Measurements from ENCODE around the gene SAC3D1.

Gene SAC3D1

DNA sequence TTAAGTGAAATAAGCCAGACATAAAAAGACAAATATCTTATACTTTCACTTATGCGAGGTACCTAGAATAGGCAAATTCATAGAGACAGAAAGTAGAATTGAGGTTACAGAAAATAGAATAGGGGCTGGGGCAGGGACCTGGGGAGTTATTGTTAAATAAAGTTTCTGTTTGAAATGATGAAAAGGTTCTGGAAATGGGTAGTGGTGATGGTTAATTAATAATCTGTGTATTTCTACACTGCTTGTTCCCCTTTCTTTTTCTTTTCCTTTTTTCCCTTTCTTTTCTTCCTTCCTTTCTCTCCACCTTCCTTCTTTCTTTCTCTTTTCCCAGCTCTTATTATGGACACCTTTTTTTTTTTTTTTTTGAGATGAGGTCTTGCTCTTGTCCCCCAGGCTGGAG lies 14.5 kb downstream of the SAC3D1 start:
- Histone ChIP-seq H3K9me3 (ENCODE audit: control insufficient read depth, low read length) (no peaks in the 10 kb centered on the region), H3K4me3 (ENCODE audit: low read length) (no peak overlapping the region), H3K9ac (ENCODE audit: low read length) (no peak overlapping the region), H3K36me3 (ENCODE audit: control insufficient read depth, insufficient read depth, low read length) (no peaks in the 10 kb centered on the region), H3K27me3 (ENCODE audit: control insufficient read depth, insufficient read depth, low read length) (peaks cover 3% of the 10 kb centered on the region), H3K4me1 (ENCODE audit: control insufficient read depth, insufficient read depth, low read length) (no peaks in the 10 kb centered on the region)

DNA sequence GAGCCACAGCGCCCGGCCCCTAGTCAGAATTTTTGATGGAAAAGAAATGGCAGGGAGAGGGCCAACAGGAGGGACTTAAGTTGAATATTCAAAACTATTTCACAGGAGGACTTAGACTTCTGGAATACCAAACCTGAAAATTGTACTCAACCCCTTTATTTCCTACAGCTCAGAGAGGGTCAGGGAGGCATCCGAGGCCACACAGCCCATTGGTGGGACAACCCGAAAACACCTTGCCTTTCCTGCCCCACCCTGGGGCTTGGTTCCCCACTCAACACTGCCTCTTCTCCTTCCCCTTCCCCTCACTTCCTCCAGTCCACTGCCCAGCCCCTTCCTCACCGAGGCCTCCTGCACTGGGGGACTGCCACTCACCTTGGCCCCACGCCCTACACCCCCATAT lies 16.0 kb downstream of the SAC3D1 start:
- Histone ChIP-seq H3K9ac (ENCODE audit: low read length) (no peak overlapping the region), H3K9me3 (ENCODE audit: control insufficient read depth, low read length) (no peaks in the 10 kb centered on the region), H3K36me3 (ENCODE audit: control insufficient read depth, insufficient read depth, low read length) (no peaks in the 10 kb centered on the region), H3K4me1 (ENCODE audit: control insufficient read depth, insufficient read depth, low read length) (no peaks in the 10 kb centered on the region), H3K4me3 (ENCODE audit: low read length) (no peak overlapping the region), H3K27me3 (ENCODE audit: control insufficient read depth, insufficient read depth, low read length) (peaks cover 3% of the 10 kb centered on the region)

DNA sequence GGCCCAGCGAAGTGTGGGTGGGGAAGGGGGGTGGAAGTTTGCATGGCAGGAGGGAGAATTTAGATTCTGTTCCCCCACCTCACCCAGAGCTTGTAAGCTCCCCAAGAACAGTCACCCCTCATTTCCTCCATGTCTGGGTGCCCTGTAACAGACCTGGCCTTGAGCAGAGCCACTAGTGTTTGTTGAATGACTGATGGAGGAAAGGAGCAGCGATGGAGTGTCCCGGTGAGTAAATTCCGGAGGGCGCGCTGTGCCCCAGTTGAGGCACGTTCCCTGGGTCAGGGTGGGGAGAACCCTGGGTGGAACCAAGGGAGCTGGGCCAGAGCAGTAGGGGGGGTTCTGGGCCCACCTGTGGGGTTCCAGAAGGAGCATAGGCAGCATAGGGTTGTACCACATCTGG lies 16.5 kb downstream of the SAC3D1 start:
- peaks cover 3% of the 10 kb centered on the region for H3K27me3 ChIP-seq (ENCODE audit: control insufficient read depth, insufficient read depth, low read length)
- H3K9me3 ChIP-seq (ENCODE audit: control insufficient read depth, low read length) = no peaks in the 10 kb centered on the region
- H3K36me3 ChIP-seq (ENCODE audit: control insufficient read depth, insufficient read depth, low read length) = no peaks in the 10 kb centered on the region
- H3K9ac ChIP-seq (ENCODE audit: low read length) = no peak overlapping the region
- H3K4me3 ChIP-seq (ENCODE audit: low read length) = no peak overlapping the region
- H3K4me1 ChIP-seq (ENCODE audit: control insufficient read depth, insufficient read depth, low read length) = no peaks in the 10 kb centered on the region

DNA sequence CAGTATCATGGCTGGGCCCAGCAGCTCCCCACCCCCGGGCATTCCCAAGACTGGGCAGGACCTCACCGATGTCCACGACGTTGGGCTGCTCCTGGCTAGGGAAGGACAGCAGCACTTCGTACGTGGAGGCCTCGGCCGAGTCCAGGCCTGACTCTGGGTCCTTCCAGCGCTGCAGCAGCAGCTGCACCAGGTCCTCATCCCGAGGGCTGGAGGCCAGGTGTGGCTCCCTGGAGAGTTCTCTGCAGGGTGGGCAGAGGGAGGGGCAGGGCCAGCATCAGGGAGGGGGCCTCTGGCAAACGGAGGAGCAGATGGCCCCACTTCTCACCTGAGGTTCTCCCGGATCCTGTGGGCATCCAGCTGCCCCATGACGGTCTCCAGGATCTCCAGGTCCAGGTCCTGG lies 17.0 kb downstream of the SAC3D1 start:
- Histone ChIP-seq H3K4me1 (ENCODE audit: control insufficient read depth, insufficient read depth, low read length) (no peaks in the 10 kb centered on the region), H3K36me3 (ENCODE audit: control insufficient read depth, insufficient read depth, low read length) (no peaks in the 10 kb centered on the region), H3K9ac (ENCODE audit: low read length) (no peak overlapping the region), H3K27me3 (ENCODE audit: control insufficient read depth, insufficient read depth, low read length) (peaks cover 3% of the 10 kb centered on the region), H3K9me3 (ENCODE audit: control insufficient read depth, low read length) (no peaks in the 10 kb centered on the region), H3K4me3 (ENCODE audit: low read length) (no peak overlapping the region)

DNA sequence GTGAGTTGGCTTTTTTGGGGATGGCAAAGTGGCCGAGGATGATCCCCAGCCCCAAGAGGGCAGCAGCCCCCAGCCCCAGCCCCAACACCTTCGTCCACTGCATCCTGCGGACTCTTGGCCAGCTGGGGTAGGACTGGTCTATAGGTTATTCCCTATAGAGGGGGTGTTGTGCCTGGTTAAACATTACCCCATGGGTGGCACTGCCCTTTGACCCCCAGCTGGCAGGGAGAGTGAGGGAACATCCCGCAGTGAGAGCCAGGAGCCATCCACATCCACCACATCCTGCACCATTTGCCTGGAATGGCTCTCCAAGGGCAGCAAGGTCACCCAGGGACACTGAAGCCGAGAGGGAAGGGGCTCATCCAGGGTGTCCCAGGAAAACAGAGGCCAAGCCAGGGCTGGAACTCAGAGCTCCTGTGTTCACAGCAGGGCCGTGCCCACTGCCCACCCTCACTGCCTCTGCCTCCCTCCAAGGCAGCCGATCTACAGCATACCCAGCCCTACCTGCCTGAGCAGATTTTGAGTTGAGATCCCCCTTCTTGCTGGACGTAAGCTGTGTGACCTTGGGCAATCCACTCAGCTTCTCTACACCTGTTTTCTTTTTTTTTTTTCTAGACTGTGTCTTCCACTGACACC lies 17.5 kb downstream of the SAC3D1 start, which contains the start of gene NAALADL1:
NAALADL1 (minus strand) TSS at position 135 of the 636 bp plus-strand sequence; CDS start at position 103, 32 bp downstream.
- no peaks in the 10 kb centered on the region for H3K36me3 ChIP-seq (ENCODE audit: control insufficient read depth, insufficient read depth, low read length)
- no peak within 1 kb of the TSS for H3K9ac ChIP-seq (ENCODE audit: low read length)
- H3K4me3 ChIP-seq (ENCODE audit: low read length) = no peak within 1 kb of the TSS
- H3K27me3 ChIP-seq (ENCODE audit: control insufficient read depth, insufficient read depth, low read length) = peaks cover 3% of the 10 kb centered on the region
- H3K4me1 ChIP-seq (ENCODE audit: control insufficient read depth, insufficient read depth, low read length) = no peaks in the 10 kb centered on the region
- no peaks in the 10 kb centered on the region for H3K9me3 ChIP-seq (ENCODE audit: control insufficient read depth, low read length)

DNA sequence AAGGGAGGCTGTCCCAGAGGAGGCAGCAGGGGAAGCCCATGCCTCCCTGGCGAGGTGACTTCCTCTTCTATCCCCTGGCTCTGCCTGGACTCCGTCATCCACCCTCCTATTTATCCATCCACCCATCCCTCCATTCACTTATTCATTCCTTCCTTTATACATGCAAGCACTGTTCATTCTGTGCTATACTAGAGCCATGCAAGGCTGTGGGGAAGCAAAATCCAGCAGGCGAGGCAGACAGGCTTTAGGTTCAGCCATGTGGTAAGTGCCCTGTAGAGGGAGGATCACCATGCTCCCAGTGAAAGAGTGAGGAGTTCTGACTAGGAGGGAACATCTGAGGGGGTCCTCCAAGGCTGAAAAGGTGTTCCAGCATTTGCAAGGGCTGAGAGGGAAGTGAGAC lies 18.5 kb downstream of the SAC3D1 start:
- Histone ChIP-seq H3K27me3 (ENCODE audit: control insufficient read depth, insufficient read depth, low read length) (peaks cover 3% of the 10 kb centered on the region), H3K4me3 (ENCODE audit: low read length) (no peak overlapping the region), H3K4me1 (ENCODE audit: control insufficient read depth, insufficient read depth, low read length) (no peaks in the 10 kb centered on the region), H3K36me3 (ENCODE audit: control insufficient read depth, insufficient read depth, low read length) (no peaks in the 10 kb centered on the region), H3K9ac (ENCODE audit: low read length) (no peak overlapping the region), H3K9me3 (ENCODE audit: control insufficient read depth, low read length) (no peaks in the 10 kb centered on the region)

DNA sequence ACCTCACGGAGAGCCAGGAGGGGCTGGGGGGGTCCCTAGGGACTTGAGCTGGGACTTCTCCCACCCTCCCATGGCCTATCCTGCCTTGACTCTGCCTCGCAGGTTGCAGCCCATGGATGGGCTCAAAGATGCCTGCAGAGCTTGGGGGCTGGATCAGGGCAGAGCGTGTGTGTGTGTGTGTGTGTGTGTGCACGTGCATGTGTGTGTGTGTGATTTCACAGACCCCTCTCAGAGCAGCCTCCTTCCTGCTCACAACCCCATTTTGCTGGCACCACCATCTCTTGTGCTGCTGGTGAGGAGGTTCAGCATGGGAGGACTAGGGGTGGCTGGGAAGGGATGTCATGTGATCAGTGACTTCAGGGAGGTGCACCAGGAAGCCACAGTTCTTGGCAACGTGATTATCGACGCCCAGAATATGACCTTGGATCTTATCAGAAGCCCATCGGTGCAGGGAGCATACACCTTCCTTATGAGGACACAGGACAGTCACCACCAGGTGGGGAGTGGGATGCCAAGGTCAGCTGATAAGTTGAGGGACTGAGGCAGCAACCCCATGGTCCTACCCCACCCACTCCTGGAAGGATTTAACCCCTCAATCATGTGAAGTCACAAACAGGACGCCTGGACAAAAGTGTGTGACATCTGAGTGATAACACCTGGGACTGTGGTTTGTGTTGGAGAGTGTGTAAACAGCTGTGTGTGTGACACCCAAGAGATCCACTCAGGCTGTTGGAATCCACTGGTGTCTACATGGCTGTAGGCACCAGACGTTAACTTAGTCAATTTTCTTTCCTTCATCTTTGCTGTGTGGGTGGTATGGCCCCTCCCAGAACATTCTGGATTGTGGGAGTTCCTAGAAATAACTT lies 19.2 kb downstream of the SAC3D1 start:
- H3K36me3 ChIP-seq (ENCODE audit: control insufficient read depth, insufficient read depth, low read length) = no peaks in the 10 kb centered on the region
- H3K9me3 ChIP-seq (ENCODE audit: control insufficient read depth, low read length) = no peaks in the 10 kb centered on the region
- no peak overlapping the region for H3K9ac ChIP-seq (ENCODE audit: low read length)

DNA sequence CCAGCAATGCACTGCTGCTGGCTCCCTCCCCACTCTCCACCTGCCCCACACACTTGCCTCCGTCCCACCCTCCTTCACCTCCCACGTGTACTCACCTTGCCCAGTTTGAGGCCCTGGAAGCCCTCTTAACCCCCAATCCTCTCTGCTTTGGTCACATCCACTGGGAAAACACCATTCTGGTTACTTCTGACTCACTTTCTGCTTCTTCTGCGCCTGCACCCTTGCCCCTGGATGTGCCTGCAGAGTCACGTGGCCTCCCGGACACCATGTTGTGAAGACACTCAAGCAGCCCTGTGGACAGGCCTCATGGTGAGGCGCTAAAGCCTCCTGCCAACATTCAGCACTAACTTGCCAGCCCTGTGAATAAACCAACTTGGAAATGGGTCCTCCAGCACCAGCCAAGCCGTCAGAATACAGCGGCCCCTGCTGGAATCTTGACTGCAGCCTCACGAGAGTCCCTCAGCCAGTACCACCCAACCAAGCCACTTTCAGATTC lies 20.0 kb downstream of the SAC3D1 start:
- H3K27me3 ChIP-seq (ENCODE audit: control insufficient read depth, insufficient read depth, low read length) = peaks cover 3% of the 10 kb centered on the region

More for the DNA sequence above, 19.2 kb downstream of the SAC3D1 start:
- Histone ChIP-seq H3K27me3 (ENCODE audit: control insufficient read depth, insufficient read depth, low read length) (peaks cover 3% of the 10 kb centered on the region), H3K4me1 (ENCODE audit: control insufficient read depth, insufficient read depth, low read length) (no peaks in the 10 kb centered on the region), H3K4me3 (ENCODE audit: low read length) (no peak overlapping the region)

DNA sequence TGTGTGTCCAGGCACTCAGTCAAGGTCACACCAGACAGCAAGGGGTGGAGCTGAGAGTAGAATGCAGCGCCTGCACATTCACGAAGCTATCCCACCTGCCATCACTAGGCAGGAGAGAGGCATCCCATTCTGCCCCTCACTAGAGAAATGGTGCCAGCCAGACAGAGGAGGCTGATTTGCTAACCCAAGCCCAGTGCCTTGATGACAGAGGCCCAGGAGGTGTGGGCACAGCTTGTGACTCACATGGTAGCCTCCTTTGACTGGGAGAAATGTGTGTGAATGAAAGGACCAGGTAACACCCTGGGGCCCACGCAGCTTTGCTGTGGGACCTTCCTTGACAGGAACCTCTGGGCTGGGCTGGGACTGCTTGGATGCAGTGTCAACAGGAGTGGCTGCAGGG lies 22.5 kb downstream of the SAC3D1 start:
- Histone ChIP-seq H3K27me3 (ENCODE audit: control insufficient read depth, insufficient read depth, low read length) (peaks cover under 1% of the 10 kb centered on the region), H3K9ac (ENCODE audit: low read length) (no peak overlapping the region), H3K36me3 (ENCODE audit: control insufficient read depth, insufficient read depth, low read length) (no peaks in the 10 kb centered on the region), H3K9me3 (ENCODE audit: control insufficient read depth, low read length) (no peaks in the 10 kb centered on the region), H3K4me1 (ENCODE audit: control insufficient read depth, insufficient read depth, low read length) (no peaks in the 10 kb centered on the region), H3K4me3 (ENCODE audit: low read length) (no peak overlapping the region)

More for the DNA sequence above, 20.0 kb downstream of the SAC3D1 start:
- Histone ChIP-seq H3K4me1 (ENCODE audit: control insufficient read depth, insufficient read depth, low read length) (no peaks in the 10 kb centered on the region), H3K36me3 (ENCODE audit: control insufficient read depth, insufficient read depth, low read length) (no peaks in the 10 kb centered on the region), H3K4me3 (ENCODE audit: low read length) (no peak overlapping the region), H3K9ac (ENCODE audit: low read length) (no peak overlapping the region), H3K9me3 (ENCODE audit: control insufficient read depth, low read length) (no peaks in the 10 kb centered on the region)

DNA sequence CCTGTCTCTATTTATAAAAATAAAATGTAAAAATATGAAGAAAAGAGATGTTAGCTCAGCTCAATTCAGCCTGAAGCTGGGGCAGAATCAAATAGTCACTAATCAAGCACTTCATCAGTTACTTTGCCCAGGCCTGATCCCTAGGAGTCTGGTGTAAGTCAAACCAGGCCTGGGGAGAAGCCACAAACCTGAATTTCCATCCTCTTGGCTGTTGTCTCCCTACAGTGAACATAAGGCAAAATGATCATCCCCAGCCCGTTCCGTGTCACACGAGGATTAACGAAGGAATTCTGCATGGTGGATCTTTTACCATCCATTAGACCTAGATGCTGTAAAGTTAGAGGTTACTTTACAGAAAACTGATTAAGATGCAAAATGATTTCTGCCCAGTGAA lies 23.8 kb downstream of the SAC3D1 start:
- Histone ChIP-seq H3K4me1 (ENCODE audit: control insufficient read depth, insufficient read depth, low read length) (no peaks in the 10 kb centered on the region), H3K27me3 (ENCODE audit: control insufficient read depth, insufficient read depth, low read length) (no peaks in the 10 kb centered on the region), H3K9ac (ENCODE audit: low read length) (no peak overlapping the region), H3K36me3 (ENCODE audit: control insufficient read depth, insufficient read depth, low read length) (no peaks in the 10 kb centered on the region), H3K4me3 (ENCODE audit: low read length) (no peak overlapping the region), H3K9me3 (ENCODE audit: control insufficient read depth, low read length) (no peaks in the 10 kb centered on the region)

DNA sequence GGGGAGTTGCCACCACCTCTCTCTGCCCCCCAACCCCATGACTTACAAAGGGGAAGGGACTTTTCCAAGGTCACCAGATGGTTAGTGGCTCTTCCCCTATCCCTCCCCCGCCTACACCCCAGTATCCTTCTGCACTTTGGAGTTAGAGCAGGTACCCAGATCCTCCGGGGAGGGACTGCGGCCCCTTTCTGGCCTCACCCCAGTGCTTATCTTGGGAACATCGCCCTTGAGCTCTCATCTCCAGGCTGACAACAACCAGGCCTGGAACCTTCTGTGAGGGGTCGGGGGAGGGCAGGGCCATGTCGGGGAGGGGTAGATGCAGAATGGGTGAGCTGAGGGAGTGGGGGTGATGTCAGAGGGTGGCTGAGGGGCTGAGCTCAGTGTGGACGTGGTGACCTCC lies 24.8 kb downstream of the SAC3D1 start:
- H3K4me1 ChIP-seq (ENCODE audit: control insufficient read depth, insufficient read depth, low read length) = no peaks in the 10 kb centered on the region
- H3K9me3 ChIP-seq (ENCODE audit: control insufficient read depth, low read length) = no peaks in the 10 kb centered on the region
- H3K4me3 ChIP-seq (ENCODE audit: low read length) = no peak overlapping the region
- no peak overlapping the region for H3K9ac ChIP-seq (ENCODE audit: low read length)
- H3K27me3 ChIP-seq (ENCODE audit: control insufficient read depth, insufficient read depth, low read length) = no peaks in the 10 kb centered on the region
- H3K36me3 ChIP-seq (ENCODE audit: control insufficient read depth, insufficient read depth, low read length) = no peaks in the 10 kb centered on the region

DNA sequence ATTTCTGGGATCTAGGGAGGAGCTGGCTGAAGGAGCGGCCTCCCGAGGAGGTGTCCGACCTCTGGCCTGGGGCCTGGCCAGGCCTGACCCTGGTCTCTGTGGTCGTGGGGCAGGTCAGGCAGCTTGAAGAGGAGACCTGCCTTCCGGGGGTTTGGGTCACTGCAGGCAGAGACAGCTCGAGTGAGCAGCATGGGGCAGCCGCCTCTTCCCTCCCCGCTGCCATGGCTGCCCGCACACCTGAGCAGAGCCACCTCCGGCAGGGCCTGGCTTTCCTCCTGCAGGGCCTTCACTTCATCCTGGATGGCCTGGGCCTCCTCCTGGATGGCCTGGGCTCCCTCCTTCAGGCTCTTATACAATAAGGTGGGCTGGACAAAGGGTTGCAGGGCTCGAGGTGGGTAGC lies 25.3 kb downstream of the SAC3D1 start:
- Histone ChIP-seq H3K9ac (ENCODE audit: low read length) (no peak overlapping the region), H3K36me3 (ENCODE audit: control insufficient read depth, insufficient read depth, low read length) (no peaks in the 10 kb centered on the region), H3K4me1 (ENCODE audit: control insufficient read depth, insufficient read depth, low read length) (no peaks in the 10 kb centered on the region), H3K27me3 (ENCODE audit: control insufficient read depth, insufficient read depth, low read length) (no peaks in the 10 kb centered on the region), H3K4me3 (ENCODE audit: low read length) (no peak overlapping the region), H3K9me3 (ENCODE audit: control insufficient read depth, low read length) (no peaks in the 10 kb centered on the region)
